HEK293T (cell line): ENCODE results near the gene ODAD4.

Experiments
- CTCF ChIA-PET: fragments of 350-600 bp; formaldehyde crosslinking; extraction: SDS; loops from one replicate; lab custom pipeline; 2021; ENCODE audit warnings: antibody characterized with exemption, inconsistent platforms; lab: Yijun Ruan, JAX
- POLR2A ChIA-PET: fragments of 350-600 bp; formaldehyde crosslinking; extraction: SDS; loops from one replicate; lab custom pipeline; 2020; ENCODE audit warnings: antibody characterized with exemption, inconsistent platforms; lab: Yijun Ruan, JAX
- DNase-seq: peaks from one replicate; pipeline ENCODE4 v3.0.0; 2012; ENCODE audit warnings: mixed read lengths; ENCODE audit errors: extremely low spot score
- ARNT ChIP-seq: fragments of 450-650 bp; IDR thresholded peaks from 2 replicates; pipeline ENCODE4 v1.6.1; 2017; ENCODE audit warnings: mild to moderate bottlenecking
- BHLHE40 ChIP-seq: fragments of 450-650 bp; IDR thresholded peaks from 2 replicates; pipeline ENCODE4 v1.6.1; 2016; ENCODE audit warnings: mild to moderate bottlenecking, moderate library complexity, borderline replicate concordance
- CTBP1 ChIP-seq: fragments of 450-650 bp; IDR thresholded peaks from 2 replicates; pipeline ENCODE4 v1.6.1; 2016; ENCODE audit warnings: borderline replicate concordance
- ELF4 ChIP-seq: fragments of 450-650 bp; IDR thresholded peaks from 2 replicates; pipeline ENCODE4 v1.6.1; 2017; ENCODE audit warnings: antibody characterized with exemption
- FOXA1 ChIP-seq: fragments of 450-650 bp; IDR thresholded peaks from 2 replicates; pipeline ENCODE4 v1.6.1; 2016; ENCODE audit warnings: mild to moderate bottlenecking
- FOXK2 ChIP-seq: fragments of 450-650 bp; IDR thresholded peaks from 2 replicates; pipeline ENCODE4 v1.6.1; 2016; ENCODE audit warnings: mild to moderate bottlenecking
- FOXM1 ChIP-seq: fragments of 450-650 bp; IDR thresholded peaks from 2 replicates; pipeline ENCODE4 v1.6.1; 2017; ENCODE audit warnings: mild to moderate bottlenecking, borderline replicate concordance
- HDGF ChIP-seq: fragments of 450-650 bp; IDR thresholded peaks from 2 replicates; pipeline ENCODE4 v1.6.1; 2017; ENCODE audit warnings: antibody characterized with exemption, borderline replicate concordance
- L3MBTL2 ChIP-seq: fragments of 450-650 bp; conservative IDR thresholded peaks from 2 replicates; pipeline ENCODE4 v1.6.1; 2016; ENCODE audit warnings: mild to moderate bottlenecking
- LEF1 ChIP-seq: fragments of 450-650 bp; IDR thresholded peaks from 2 replicates; pipeline ENCODE4 v1.6.1; 2017; ENCODE audit warnings: mild to moderate bottlenecking, borderline replicate concordance
- NFRKB ChIP-seq: fragments of 450-650 bp; IDR thresholded peaks from 2 replicates; pipeline ENCODE4 v1.6.1; 2016; ENCODE audit warnings: mild to moderate bottlenecking, moderate library complexity
- SP1 ChIP-seq: fragments of 450-650 bp; IDR thresholded peaks from 2 replicates; pipeline ENCODE4 v1.6.1; 2017
- SUZ12 ChIP-seq: fragments of 450-650 bp; IDR thresholded peaks from 2 replicates; pipeline ENCODE4 v1.6.1; 2016; ENCODE audit warnings: mild to moderate bottlenecking
- TARDBP ChIP-seq: fragments of 450-650 bp; IDR thresholded peaks from 2 replicates; pipeline ENCODE4 v1.6.1; 2016
- ZNF384 ChIP-seq: fragments of 450-650 bp; IDR thresholded peaks from 2 replicates; pipeline ENCODE4 v1.6.1; 2016
- TF ChIP-seq, protein P1 (sequence below): fragments of 450-650 bp; IDR thresholded peaks from 2 replicates; pipeline ENCODE4 v1.6.1; 2016

ODAD4 gene

DNA sequence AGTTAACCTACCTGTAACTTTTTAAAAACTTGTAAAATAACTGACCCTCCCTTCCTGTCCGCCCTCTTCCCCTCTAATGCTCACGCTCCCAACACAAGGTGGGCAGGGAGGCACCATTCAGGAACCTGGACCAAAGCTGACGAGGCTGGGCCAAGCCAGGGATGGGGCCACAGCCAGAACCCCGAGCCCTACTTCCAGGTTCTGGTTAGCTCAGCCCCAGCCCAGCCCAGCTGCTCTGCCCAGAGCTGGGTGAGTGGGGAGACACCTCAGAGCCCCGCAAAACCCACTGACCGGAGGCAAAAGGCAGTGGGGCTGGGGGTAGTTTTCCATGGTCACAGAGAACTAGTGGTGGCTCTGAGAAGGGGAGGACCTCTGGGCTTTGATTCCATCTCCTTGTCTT lies 43.6 kb downstream of the ODAD4 start:
- CTCF ChIA-PET, result interaction anchor here (1.0 kb wide), 1 partner anchor 127 kb away, joined by 4 read pairs; no protein-coding TSS in a partner anchor
- POLR2A ChIA-PET, result interaction anchor here (2.8 kb wide), 1 partner anchor 44 kb away, joined by 12 read pairs; the partner anchor contains the start of gene DNAJC7
- no peak for DNase-seq
- no peak for TF ChIP-seq LEF1
- no peak for TF ChIP-seq FOXM1
- TF ChIP-seq CTBP1, result no peak
- no peak for TF ChIP-seq BHLHE40
- no peak for TF ChIP-seq ELF4
- TF ChIP-seq L3MBTL2, result no peak
- no peak for TF ChIP-seq FOXK2
- TF ChIP-seq ARNT, result no peak
- no peak for TF ChIP-seq SUZ12
- TF ChIP-seq, protein P1, sequence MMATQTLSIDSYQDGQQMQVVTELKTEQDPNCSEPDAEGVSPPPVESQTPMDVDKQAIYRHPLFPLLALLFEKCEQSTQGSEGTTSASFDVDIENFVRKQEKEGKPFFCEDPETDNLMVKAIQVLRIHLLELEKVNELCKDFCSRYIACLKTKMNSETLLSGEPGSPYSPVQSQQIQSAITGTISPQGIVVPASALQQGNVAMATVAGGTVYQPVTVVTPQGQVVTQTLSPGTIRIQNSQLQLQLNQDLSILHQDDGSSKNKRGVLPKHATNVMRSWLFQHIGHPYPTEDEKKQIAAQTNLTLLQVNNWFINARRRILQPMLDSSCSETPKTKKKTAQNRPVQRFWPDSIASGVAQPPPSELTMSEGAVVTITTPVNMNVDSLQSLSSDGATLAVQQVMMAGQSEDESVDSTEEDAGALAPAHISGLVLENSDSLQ, result no peak
- TF ChIP-seq NFRKB, result no peak

DNA sequence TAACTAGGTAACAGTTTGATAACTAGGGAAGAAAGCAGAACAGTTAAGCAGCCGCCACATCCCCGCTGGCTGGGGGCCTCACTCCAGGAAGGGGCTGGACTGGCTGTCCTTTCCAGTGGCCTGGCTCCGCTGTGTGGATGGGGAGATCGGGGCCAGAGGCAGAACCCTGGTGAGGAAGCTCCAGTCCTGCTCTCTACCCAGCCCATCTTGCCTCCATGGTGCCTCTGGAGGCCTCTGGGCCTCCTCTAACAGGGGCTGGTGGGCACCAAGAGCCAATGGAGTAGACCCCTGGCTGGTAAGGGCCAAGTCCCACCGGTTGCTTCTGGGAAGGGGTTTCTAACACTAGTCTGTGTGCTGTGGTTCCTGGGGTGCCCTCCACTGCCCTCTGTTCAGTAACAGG lies 44.2 kb downstream of the ODAD4 start:
- TF ChIP-seq HDGF (no peak), ZNF384 (no peak), FOXA1 (no peak), SP1 (no peak), FOXM1 (no peak)
- CTCF ChIA-PET, result interaction anchor here (1.0 kb wide), 1 partner anchor 127 kb away, joined by 4 read pairs; no protein-coding TSS in a partner anchor
- POLR2A ChIA-PET, result interaction anchor here (0.7 to 4.7 kb wide), 4 partner anchors 8 to 162 kb away, joined by 3 to 29 read pairs (median 8); partner anchors contain the start of genes CNP, DNAJC7 and P3H4
- DNase-seq, result no peak

DNA sequence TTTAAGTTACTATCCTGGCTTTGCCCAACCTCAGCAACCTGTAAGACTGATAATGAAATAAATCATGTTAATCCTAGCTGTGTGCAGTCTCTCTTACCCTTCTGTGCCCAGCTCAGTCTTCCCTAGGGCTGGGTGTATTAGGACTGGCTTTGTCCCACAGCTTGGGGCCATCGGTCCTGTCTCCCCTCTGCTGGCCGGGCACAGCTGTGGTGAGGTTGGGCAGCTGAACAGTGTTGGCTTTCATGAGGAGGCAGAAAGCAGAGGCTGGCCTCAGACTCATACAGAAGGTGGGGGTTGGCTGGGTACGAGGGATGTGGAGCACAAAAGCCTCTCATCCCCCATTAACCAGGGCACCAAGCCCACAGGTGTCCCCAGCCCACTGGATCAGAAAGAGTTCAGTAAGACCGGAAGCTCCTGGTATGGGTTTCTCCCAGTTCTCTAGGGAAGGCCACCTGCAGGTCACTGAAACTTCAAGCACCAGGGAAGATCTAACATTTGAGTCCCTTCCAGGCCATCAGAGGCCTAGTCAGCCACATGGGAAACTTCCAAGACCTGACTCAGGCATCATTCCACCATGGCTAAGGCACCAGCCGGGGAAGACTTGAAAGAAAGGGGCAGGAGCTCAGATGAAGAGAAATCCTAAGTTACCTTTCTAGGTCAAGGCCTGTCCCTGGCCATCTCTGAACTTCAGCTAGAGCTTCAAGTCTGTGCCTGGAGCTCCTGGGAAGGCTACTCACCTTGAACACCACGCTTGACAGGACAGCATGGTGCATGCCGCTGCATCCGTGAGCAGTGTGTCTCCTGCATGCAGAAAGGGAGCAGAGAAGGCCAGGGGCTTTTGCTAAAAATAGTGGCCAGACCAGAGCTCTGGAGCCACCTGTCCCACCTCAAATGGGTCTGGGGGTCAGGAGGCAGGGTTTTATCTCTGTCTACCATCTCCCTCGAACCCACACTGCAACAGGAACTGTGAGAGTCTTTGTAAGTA lies 45.0 kb downstream of the ODAD4 start:
- POLR2A ChIA-PET, result interaction anchor here (0.7 to 4.7 kb wide), 4 partner anchors 9 to 163 kb away, joined by 3 to 29 read pairs (median 4); partner anchors contain the start of genes CNP, DNAJC7 and P3H4
- CTCF ChIA-PET, result interaction anchor here (1.0 kb wide), 1 partner anchor 126 kb away, joined by 4 read pairs; no protein-coding TSS in a partner anchor
- DNase-seq, result no peak
- TF ChIP-seq SUZ12 (no peak), ELF4 (no peak), TARDBP (no peak), LEF1 (no peak), L3MBTL2 (no peak), NFRKB (no peak), SP1 (no peak), HDGF (no peak), CTBP1 (no peak), BHLHE40 (no peak), FOXM1 (no peak), ARNT (no peak), ZNF384 (no peak), FOXK2 (no peak)
- TF ChIP-seq, protein P1, result no peak

DNA sequence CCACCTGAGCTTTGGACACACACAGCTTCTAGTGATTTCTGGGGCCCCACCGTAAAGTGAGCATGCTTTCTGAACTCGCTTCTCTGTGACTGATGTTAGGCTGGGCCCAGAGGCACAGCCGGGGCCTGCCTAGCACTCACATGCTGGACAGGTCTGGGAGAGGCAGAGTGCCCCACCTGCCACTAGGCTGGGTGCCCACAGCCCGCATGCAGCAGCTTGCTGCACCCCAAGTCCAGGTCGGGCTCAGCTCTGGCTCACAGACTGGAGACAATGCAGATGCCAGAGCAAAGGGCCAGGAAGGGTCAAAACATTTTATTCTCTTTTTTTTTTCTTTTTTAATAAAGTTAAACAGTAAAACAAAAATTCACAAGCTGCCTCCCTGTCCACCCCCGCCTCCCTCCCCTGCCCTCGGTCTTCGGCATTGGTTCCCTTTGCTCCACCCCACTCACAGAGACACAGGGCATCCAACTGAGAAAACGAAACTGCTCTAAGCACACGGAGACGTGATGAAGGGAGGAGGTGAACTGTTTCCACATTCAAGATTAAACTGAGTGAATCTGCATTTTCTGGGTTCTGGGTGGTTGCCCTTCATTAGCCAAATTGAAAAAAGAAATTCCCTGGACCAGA lies 45.8 kb downstream of the ODAD4 start:
- TF ChIP-seq ARNT (no peak), NFRKB (no peak), FOXK2 (no peak), LEF1 (no peak), HDGF (no peak), SUZ12 (no peak), FOXM1 (no peak)
- ChIA-PET POLR2A (interaction anchor here (1.4 to 4.7 kb wide), 2 partner anchors 9 to 41 kb away, joined by 5 to 29 read pairs; partner anchors contain the start of genes CNP and DNAJC7), CTCF (no interaction called here)
- DNase-seq, result no peak

DNA sequence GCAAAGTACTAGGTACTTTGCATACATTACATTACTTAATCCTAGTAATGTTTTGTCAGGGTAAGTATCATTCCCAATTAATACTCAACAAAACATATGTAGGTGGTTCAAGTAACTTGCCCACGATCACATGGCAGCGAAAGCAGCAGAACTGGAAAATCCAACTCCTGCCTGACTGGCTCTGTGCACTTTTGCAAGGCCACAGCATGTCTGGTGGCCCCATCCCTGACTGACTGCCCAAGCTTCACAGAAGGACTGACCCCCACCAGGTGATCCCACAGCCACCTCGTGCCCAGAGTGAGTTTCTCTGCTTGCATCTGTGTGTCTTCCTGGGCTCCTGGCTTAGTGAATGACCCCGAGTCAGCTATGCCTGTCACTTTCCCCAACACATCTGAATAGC lies 47.6 kb downstream of the ODAD4 start:
- POLR2A ChIA-PET, result interaction anchor here (4.7 kb wide), 1 partner anchor 11 kb away, joined by 29 read pairs; the partner anchor contains the start of gene CNP
- CTCF ChIA-PET, result no interaction called here
- DNase-seq, result no peak
- TF ChIP-seq ELF4, result no peak
- TF ChIP-seq TARDBP, result no peak
- TF ChIP-seq CTBP1, result no peak
- TF ChIP-seq FOXM1, result no peak
- no peak for TF ChIP-seq SUZ12
- no peak for TF ChIP-seq BHLHE40
- TF ChIP-seq LEF1, result no peak
- no peak for TF ChIP-seq NFRKB
